ENCODE results near the gene UNC13A. TPM values are rescaled to one million over a fixed set of nuclear protein-coding genes. Genes with fewer than 3 reads are reported as not detected.
A peak's percentile ranks its signal among the peaks of the same experiment; 100 is the strongest.
"Not testable (repeated sequence)": the region's sequence is repeated elsewhere in the genome, so short reads cannot be mapped to it uniquely, and the experiment has no call there.

Gene UNC13A
- total RNA-seq, 1 donor = under 0.01 TPM

GRCh38 chr19:17576758-17577456 is 111.2 kb downstream of the UNC13A start:
- no peak for DNase-seq (ENCODE audit: low read depth in 2 of 3, low spot score in 2 of 3)

- DNase-seq (ENCODE audit: low read depth in 2 of 3, low spot score in 2 of 3) = no peak
These were observed 112.0 kb downstream of the UNC13A start for GRCh38 chr19:17575871-17576757.

DNA sequence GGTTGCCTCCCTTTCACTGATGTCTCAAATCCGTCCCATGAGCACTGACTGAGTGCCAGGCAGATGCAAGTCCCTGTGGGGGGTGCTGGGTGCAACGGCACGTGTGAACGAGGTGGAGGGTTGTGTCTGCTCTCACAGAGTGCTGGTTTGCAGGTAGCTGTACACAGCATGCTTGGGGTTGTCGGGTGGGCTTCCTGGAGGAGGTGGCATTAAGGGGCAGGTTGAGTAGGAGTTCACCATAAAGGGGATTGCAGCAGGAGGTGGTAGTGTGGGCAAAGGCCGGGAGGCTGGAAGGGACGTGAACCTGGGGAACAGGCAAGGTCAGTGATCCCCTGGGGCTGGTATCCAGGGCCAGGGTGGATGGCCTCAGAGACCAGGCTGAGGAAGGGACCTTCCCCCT is 115.5 kb downstream of the UNC13A start:
- DNase-seq (ENCODE audit: low read depth in 2 of 3, low spot score in 2 of 3) = no peak

DNA sequence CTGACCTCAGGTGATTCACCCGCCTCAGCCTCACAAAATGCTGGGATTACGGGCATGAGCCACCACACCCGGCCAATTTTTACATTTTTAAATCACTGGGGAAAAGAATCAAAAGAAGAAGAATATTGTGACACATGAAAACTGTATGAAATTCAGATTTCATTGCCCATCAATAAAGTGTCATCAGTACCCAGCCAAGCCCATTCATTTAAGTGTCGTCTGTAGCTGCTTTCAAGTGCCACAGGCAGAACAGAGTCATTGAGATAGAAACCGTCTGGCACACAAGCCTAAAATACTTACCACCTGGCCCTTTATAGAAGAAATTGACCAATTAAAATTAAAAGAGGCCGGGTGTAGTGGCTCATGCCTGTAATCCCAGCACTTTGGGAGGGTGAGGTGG is 117.4 kb downstream of the UNC13A start:
- DNase-seq (ENCODE audit: low read depth in 2 of 3, low spot score in 2 of 3) = no peak

- not testable (repeated sequence) for DNase-seq (ENCODE audit: low read depth in 2 of 3, low spot score in 2 of 3)
These were observed 117.9 kb downstream of the UNC13A start for GRCh38 chr19:17570291-17570690.

- no peak for DNase-seq (ENCODE audit: low read depth in 2 of 3, low spot score in 2 of 3)
These were observed 120.2 kb downstream of the UNC13A start for GRCh38 chr19:17567940-17568339.

GRCh38 chr19:17565611-17566010 is 122.5 kb downstream of the UNC13A start:
- DNase-seq (ENCODE audit: low read depth in 2 of 3, low spot score in 2 of 3) = no peak

GRCh38 chr19:17564781-17565180 is 123.4 kb downstream of the UNC13A start:
- no peak for DNase-seq (ENCODE audit: low read depth in 2 of 3, low spot score in 2 of 3)

GRCh38 chr19:17562561-17562960 is 125.6 kb downstream of the UNC13A start:
- peak in 1 of 3 donors; percentile 45 for DNase-seq (ENCODE audit: low read depth in 2 of 3, low spot score in 2 of 3)

DNA sequence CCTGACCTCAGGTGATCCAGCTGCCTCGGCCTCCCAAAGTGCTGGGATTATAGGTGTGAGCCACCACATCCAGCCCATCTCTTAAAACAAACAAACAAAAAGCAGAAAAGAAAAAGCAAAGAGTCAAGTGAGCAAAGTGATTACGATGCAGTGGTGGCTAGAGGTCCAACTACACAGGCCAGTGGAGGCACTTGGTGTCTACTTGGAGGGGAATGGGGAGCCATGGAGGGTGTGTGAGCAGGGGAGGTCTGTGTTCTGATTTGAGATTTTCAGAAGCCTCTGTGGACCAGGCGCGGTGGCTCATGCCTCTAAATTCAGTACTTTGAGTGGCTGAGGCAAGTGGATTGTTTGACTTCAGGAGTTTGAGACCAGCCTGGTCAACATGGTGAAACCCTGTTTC is 126.1 kb downstream of the UNC13A start:
- no peak for DNase-seq (ENCODE audit: low read depth in 2 of 3, low spot score in 2 of 3)

- DNase-seq (ENCODE audit: low read depth in 2 of 3, low spot score in 2 of 3) = no peak
These were observed 128.0 kb downstream of the UNC13A start for GRCh38 chr19:17560205-17560595.

- DNase-seq (ENCODE audit: low read depth in 2 of 3, low spot score in 2 of 3) = no peak
These were observed 130.7 kb downstream of the UNC13A start for GRCh38 chr19:17557466-17557865.

- no peak for DNase-seq (ENCODE audit: low read depth in 2 of 3, low spot score in 2 of 3)
These were observed 131.2 kb downstream of the UNC13A start for GRCh38 chr19:17556995-17557394.

GRCh38 chr19:17555929-17556813 is 132.0 kb downstream of the UNC13A start:
- DNase-seq (ENCODE audit: low read depth in 2 of 3, low spot score in 2 of 3) = peak in 1 of 3 donors; percentile 39

- DNase-seq (ENCODE audit: low read depth in 2 of 3, low spot score in 2 of 3) = peak; percentile 92 to 99 (median 98)
These were observed 132.7 kb downstream of the UNC13A start, which contains the start of gene COLGALT1 for GRCh38 chr19:17555480-17555928. Gene COLGALT1, plus strand, starts transcription at chr19:17555649. Its CDS starts 65 bp downstream, at chr19:17555714.

- no peak for DNase-seq (ENCODE audit: low read depth in 2 of 3, low spot score in 2 of 3)
These were observed 133.1 kb downstream of the UNC13A start for GRCh38 chr19:17554968-17555479.

DNA sequence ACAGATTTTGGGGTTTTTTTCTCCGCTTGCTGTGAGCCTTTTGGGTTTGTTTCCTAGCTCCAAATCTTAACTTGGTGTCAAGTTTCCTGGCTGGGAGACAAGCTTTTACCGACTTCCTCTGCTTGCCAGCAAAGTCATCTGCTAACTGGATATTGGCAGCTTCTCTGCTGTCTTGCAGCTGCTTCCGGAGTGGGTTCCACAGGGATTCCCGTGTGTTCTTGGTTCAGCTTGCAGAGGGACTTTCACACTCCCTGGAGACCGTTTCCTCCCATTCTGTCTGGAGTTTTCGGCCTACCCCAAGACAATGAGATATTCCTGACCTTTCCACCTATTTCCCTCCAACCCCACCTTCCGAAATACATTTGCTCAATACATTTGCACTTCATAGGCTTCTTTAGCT is 134.9 kb downstream of the UNC13A start:
- peak in 1 of 3 donors; percentile 35 for DNase-seq (ENCODE audit: low read depth in 2 of 3, low spot score in 2 of 3)

GRCh38 chr19:17552735-17553134 is 135.4 kb downstream of the UNC13A start:
- DNase-seq (ENCODE audit: low read depth in 2 of 3, low spot score in 2 of 3) = not testable (repeated sequence)

Data from hematopoietic multipotent progenitor cell (in vitro differentiated cells).